OCI-LY3 (cell line): ENCODE results near the gene RPS17.

Experiments used
- CTCF ChIP-seq: fragments of 200-600, 300-600 bp; sonication (generic); IDR thresholded peaks from 2 replicates; pipeline ENCODE4 v1.5.1; 2014; ENCODE audit warnings: antibody characterized with exemption, low read length, low read depth
- EZH2phosphoT487 ChIP-seq: fragments of 200-600 bp; shearing (Covaris generic); IDR thresholded peaks from 2 replicates; pipeline ENCODE4 v1.6.1; 2018; ENCODE audit warnings: antibody characterized with exemption, mixed run types, low read depth

GRCh38 chr15:82532991-82533481, 7.2 kb downstream of the RPS17 start:
- TF ChIP-seq CTCF (no peak), EZH2phosphoT487 (no peak)
